SK-N-SH (cell line): ENCODE measurements around the gene ALPI. TPM values are rescaled to one million over a fixed set of nuclear protein-coding genes. Genes with fewer than 3 reads are reported as not detected.

Experiments
- CTCF ChIA-PET: fragments of 300-600, 350-600 bp; formaldehyde crosslinking; extraction: SDS; loops from one replicate; lab custom pipeline; 2021; lab: Yijun Ruan, JAX
- POLR2A ChIA-PET: fragments of 350-600 bp; sonication (Branson Sonifier 250); formaldehyde crosslinking; extraction: SDS; loops from one replicate; lab custom pipeline; 2020; ENCODE audit warnings: antibody characterized with exemption, inconsistent platforms; lab: Yijun Ruan, JAX
- DNase-seq: peaks from one replicate; pipeline ENCODE4 v3.0.0; 2012
- H2AFZ ChIP-seq: fragments of 200-600 bp; sonication (generic); 2 replicates; pipeline ENCODE4 v1.8.1; 2016; ENCODE audit warnings: antibody characterized with exemption, mild to moderate bottlenecking, low read depth
- H3F3A ChIP-seq: fragments of 200-600 bp; sonication (generic); replicated peaks from 2 replicates; pipeline ENCODE3; 2016; ENCODE audit warnings: antibody characterized with exemption, mild to moderate bottlenecking; ENCODE audit not compliant: insufficient read depth
- H3K27ac ChIP-seq, 2 experiments: fragments of 200-500 bp in 1 of 2; fragments of 200-600 bp in 1 of 2; sonication (Bioruptor generic) in 1 of 2; sonication (generic), shearing (Covaris generic) in 1 of 2; 2 replicates each; pipeline versions ENCODE4 v1.5.1 to v1.6.1; 2014 to 2016; ENCODE audit warnings: low read depth in 2 of 2, inconsistent platforms in 1 of 2, low read length in 1 of 2, mild to moderate bottlenecking in 1 of 2, mixed read lengths in 1 of 2
- H3K27me3 ChIP-seq: fragments of 200-600 bp; sonication (generic), shearing (Covaris generic); 2 replicates; pipeline ENCODE4 v1.6.1; 2016; ENCODE audit warnings: mixed run types; ENCODE audit not compliant: insufficient read depth
- H3K36me3 ChIP-seq, 2 experiments: fragments of 200-500 bp in 1 of 2; fragments of 200-600 bp in 1 of 2; sonication (Bioruptor generic) in 1 of 2; sonication (generic) in 1 of 2; replicated peaks in 1 of 2; 2 replicates each; pipeline versions ENCODE3 to v1.5.1; 2014 to 2016; ENCODE audit warnings: low read length in 1 of 2, mild to moderate bottlenecking in 1 of 2; ENCODE audit not compliant: insufficient read depth in 2 of 2, control insufficient read depth in 1 of 2
- H3K4me1 ChIP-seq, 2 experiments: fragments of 200-500 bp in 1 of 2; fragments of 200-600 bp in 1 of 2; sonication (Bioruptor generic) in 1 of 2; sonication (generic), shearing (Covaris generic) in 1 of 2; 2 replicates each; pipeline versions ENCODE4 v1.5.1 to v1.6.1; 2014 to 2016; ENCODE audit warnings: low read depth in 1 of 2, low read length in 1 of 2, mixed run types in 1 of 2; ENCODE audit not compliant: insufficient read depth in 2 of 2, control insufficient read depth in 1 of 2
- H3K4me2 ChIP-seq: fragments of 200-600 bp; sonication (generic), shearing (Covaris generic); 2 replicates; pipeline ENCODE4 v1.6.1; 2017; ENCODE audit warnings: mixed run types
- H3K4me3 ChIP-seq, 2 experiments: fragments of 200-500 bp in 1 of 2; fragments of 200-600 bp in 1 of 2; sonication (Bioruptor generic) in 1 of 2; sonication (generic), shearing (Covaris generic) in 1 of 2; 2 replicates each; pipeline versions ENCODE4 v1.5.1 to v1.8.1; 2014 to 2016; ENCODE audit warnings: low read depth in 2 of 2, inconsistent platforms in 1 of 2, low read length in 1 of 2, mild to moderate bottlenecking in 1 of 2, mixed read lengths in 1 of 2, moderate library complexity in 1 of 2
- H3K79me2 ChIP-seq: fragments of 200-600 bp; sonication (generic); 2 replicates; pipeline ENCODE4 v1.8.1; 2017; ENCODE audit warnings: mild to moderate bottlenecking; ENCODE audit not compliant: insufficient read depth
- H3K9ac ChIP-seq: fragments of 200-600 bp; sonication (generic); 2 replicates; pipeline ENCODE4 v1.6.1; 2017; ENCODE audit warnings: mixed run types
- H3K9me2 ChIP-seq: fragments of 200-600 bp; sonication (generic); 2 replicates; pipeline ENCODE4 v1.6.1; 2017; ENCODE audit warnings: mixed run types
- H3K9me3 ChIP-seq: fragments of 200-600 bp; sonication (generic); 2 replicates; pipeline ENCODE4 v1.6.1; 2017; ENCODE audit warnings: mixed run types, mild to moderate bottlenecking, moderate library complexity
- H4K20me1 ChIP-seq: fragments of 200-600 bp; sonication (generic); 2 replicates; pipeline ENCODE4 v1.6.1; 2017; ENCODE audit warnings: mild to moderate bottlenecking, mixed run types; ENCODE audit not compliant: insufficient read depth
- CTCF ChIP-seq: fragments of 200-600 bp; sonication (generic); IDR thresholded peaks from 2 replicates; pipeline ENCODE4 v1.6.1; 2017; ENCODE audit warnings: antibody characterized with exemption, mild to moderate bottlenecking, moderate library complexity
- FOSL2 ChIP-seq: IDR thresholded peaks from 2 replicates; pipeline ENCODE4 v1.4.0; 2012; ENCODE audit warnings: low read depth, mild to moderate bottlenecking, moderate library complexity, borderline replicate concordance
- GABPA ChIP-seq: IDR thresholded peaks from 2 replicates; pipeline ENCODE4 v1.4.0; 2012; ENCODE audit warnings: low read depth, mild to moderate bottlenecking
- RFX5 ChIP-seq: IDR thresholded peaks from 2 replicates; pipeline ENCODE4 v1.6.1; 2012; ENCODE audit warnings: mild to moderate bottlenecking, improper control_type of control experiment, low read length
- WGBS: methylation state at CpG from one replicate; pipeline ENCODE4 v1.1.6; 2017; ENCODE audit warnings: low lambda C conversion rate; 5-methylcytosine and 5-hydroxymethylcytosine counted together
- polyA plus RNA-seq, 3 experiments: library from polyadenylated mRNA; depleted of rRNA; stranded (reverse); fragments of >200 nt; gene quantifications; 2 replicates each; pipeline ENCODE4 v1.2.3, GENCODE V29; 2012
- TF ChIP-seq, protein P1 (sequence below): IDR thresholded peaks from 2 replicates; pipeline ENCODE4 v1.4.0; 2012; ENCODE audit warnings: low read depth, borderline replicate concordance
- TF ChIP-seq, protein P2 (sequence below): IDR thresholded peaks from 2 replicates; pipeline ENCODE4 v1.6.1; 2012; ENCODE audit warnings: mild to moderate bottlenecking, low read depth, low read length, moderate library complexity

Gene ALPI
- polyA plus RNA-seq, 1 of the 3 experiments (the other 2 are of a cell fraction): not detected

GRCh38 chr2:232497348-232497747, 41.4 kb downstream of the ALPI start:
- H3K9me3 ChIP-seq: no peaks in the 10 kb centered on the region
- no peaks in the 10 kb centered on the region for H3F3A ChIP-seq
- H2AFZ ChIP-seq: no peak overlapping the region
- no peak for DNase-seq
- ChIA-PET POLR2A (interaction anchor here (0.6 kb wide), 1 partner anchor 12 kb away, joined by 3 read pairs; no protein-coding TSS in a partner anchor), CTCF (interaction anchor here (1.3 kb wide), 1 partner anchor 25 kb away, joined by 6 read pairs; no protein-coding TSS in a partner anchor)
- H3K4me3 ChIP-seq: no peak overlapping the region
- no peaks in the 10 kb centered on the region for H4K20me1 ChIP-seq
- H3K36me3 ChIP-seq: no peaks in the 10 kb centered on the region
- peaks cover 0 to 23% of the 10 kb centered on the region in 2 experiments; a peak in 1 of 4 replicates for H3K4me1 ChIP-seq
- no peaks in the 10 kb centered on the region for H3K9me2 ChIP-seq
- H3K79me2 ChIP-seq: no peaks in the 10 kb centered on the region
- H3K27ac ChIP-seq: no peak overlapping the region
- TF ChIP-seq CTCF (no peak), GABPA (no peak)
- TF ChIP-seq, protein P1, sequence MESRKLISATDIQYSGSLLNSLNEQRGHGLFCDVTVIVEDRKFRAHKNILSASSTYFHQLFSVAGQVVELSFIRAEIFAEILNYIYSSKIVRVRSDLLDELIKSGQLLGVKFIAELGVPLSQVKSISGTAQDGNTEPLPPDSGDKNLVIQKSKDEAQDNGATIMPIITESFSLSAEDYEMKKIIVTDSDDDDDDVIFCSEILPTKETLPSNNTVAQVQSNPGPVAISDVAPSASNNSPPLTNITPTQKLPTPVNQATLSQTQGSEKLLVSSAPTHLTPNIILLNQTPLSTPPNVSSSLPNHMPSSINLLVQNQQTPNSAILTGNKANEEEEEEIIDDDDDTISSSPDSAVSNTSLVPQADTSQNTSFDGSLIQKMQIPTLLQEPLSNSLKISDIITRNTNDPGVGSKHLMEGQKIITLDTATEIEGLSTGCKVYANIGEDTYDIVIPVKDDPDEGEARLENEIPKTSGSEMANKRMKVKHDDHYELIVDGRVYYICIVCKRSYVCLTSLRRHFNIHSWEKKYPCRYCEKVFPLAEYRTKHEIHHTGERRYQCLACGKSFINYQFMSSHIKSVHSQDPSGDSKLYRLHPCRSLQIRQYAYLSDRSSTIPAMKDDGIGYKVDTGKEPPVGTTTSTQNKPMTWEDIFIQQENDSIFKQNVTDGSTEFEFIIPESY: no peak
- TF ChIP-seq, all 33 proteins: peak for 0
- 71% methylated on average over 13 of the region's 13 CpGs for WGBS
- no peak overlapping the region for H3K9ac ChIP-seq
- H3K4me2 ChIP-seq: no peak overlapping the region
- H3K27me3 ChIP-seq: 0 out of 2 replicates have a peak, but pooled peaks cover 1% of the 10 kb centered on the region

GRCh38 chr2:232498452-232498851, 42.5 kb downstream of the ALPI start:
- H3K9me3 ChIP-seq: no peaks in the 10 kb centered on the region
- no peaks in the 10 kb centered on the region for H3K9me2 ChIP-seq
- H3K79me2 ChIP-seq: no peaks in the 10 kb centered on the region
- CTCF ChIA-PET: interaction anchor here (1.6 kb wide), 1 partner anchor 23 kb away, joined by 7 read pairs; no protein-coding TSS in a partner anchor
- peaks cover 0 to 34% of the 10 kb centered on the region in 2 experiments; a peak in 1 of 4 replicates for H3K4me1 ChIP-seq
- DNase-seq: no peak
- H3K36me3 ChIP-seq: no peaks in the 10 kb centered on the region
- H3K27ac ChIP-seq: no peak overlapping the region
- H3K4me2 ChIP-seq: no peak overlapping the region
- no peaks in the 10 kb centered on the region for H4K20me1 ChIP-seq
- 66% methylated on average over 3 of the region's 3 CpGs for WGBS
- TF ChIP-seq RFX5: no peak
- TF ChIP-seq FOSL2: no peak
- TF ChIP-seq, protein P2, sequence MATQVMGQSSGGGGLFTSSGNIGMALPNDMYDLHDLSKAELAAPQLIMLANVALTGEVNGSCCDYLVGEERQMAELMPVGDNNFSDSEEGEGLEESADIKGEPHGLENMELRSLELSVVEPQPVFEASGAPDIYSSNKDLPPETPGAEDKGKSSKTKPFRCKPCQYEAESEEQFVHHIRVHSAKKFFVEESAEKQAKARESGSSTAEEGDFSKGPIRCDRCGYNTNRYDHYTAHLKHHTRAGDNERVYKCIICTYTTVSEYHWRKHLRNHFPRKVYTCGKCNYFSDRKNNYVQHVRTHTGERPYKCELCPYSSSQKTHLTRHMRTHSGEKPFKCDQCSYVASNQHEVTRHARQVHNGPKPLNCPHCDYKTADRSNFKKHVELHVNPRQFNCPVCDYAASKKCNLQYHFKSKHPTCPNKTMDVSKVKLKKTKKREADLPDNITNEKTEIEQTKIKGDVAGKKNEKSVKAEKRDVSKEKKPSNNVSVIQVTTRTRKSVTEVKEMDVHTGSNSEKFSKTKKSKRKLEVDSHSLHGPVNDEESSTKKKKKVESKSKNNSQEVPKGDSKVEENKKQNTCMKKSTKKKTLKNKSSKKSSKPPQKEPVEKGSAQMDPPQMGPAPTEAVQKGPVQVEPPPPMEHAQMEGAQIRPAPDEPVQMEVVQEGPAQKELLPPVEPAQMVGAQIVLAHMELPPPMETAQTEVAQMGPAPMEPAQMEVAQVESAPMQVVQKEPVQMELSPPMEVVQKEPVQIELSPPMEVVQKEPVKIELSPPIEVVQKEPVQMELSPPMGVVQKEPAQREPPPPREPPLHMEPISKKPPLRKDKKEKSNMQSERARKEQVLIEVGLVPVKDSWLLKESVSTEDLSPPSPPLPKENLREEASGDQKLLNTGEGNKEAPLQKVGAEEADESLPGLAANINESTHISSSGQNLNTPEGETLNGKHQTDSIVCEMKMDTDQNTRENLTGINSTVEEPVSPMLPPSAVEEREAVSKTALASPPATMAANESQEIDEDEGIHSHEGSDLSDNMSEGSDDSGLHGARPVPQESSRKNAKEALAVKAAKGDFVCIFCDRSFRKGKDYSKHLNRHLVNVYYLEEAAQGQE: no peak
- H3F3A ChIP-seq: no peaks in the 10 kb centered on the region
- no peak overlapping the region for H3K9ac ChIP-seq
- peaks cover 10% of the 10 kb centered on the region for H3K27me3 ChIP-seq
- H3K4me3 ChIP-seq: no peak overlapping the region
- POLR2A ChIA-PET: no interaction called here
- no peak overlapping the region for H2AFZ ChIP-seq
